Measurements from ENCODE around the gene DHX9. TPM values are rescaled to one million over a fixed set of nuclear protein-coding genes. Genes with fewer than 3 reads are reported as not detected.
A peak's percentile ranks its signal among the peaks of the same experiment; 100 is the strongest.

Gene DHX9
- total RNA-seq, 4 donors from 2014 or later = 37.7 to 58.8 (median 48.4) TPM

DNA sequence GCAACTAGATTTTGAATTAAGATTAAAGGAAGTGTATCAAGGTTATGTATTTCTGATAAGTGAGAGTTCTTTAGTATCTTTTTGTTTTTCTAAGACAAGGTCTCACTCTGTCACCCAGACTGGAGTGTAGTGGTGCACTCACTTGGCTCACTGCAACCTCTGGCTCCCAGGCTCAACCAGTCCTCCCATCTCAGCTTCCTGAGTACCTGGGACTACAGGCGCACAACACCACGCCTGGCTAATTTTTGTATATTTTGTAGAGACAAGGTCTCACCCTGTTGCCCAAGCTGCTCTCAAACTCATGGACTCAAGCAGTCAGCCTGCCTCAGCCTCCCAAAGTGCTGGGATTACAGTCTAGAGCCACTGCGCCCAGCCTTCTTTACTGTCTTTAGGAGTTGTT lies 33.7 kb downstream of the DHX9 start:
- H3K9me3 ChIP-seq = no peaks in the 10 kb centered on the region
- no peaks in the 10 kb centered on the region for H3K27me3 ChIP-seq
- no peaks in the 10 kb centered on the region for H3K4me1 ChIP-seq
- ATAC-seq = no peak
- peaks cover 3 to 100% of the 10 kb centered on the region in 2 donors for H3K36me3 ChIP-seq
- intact Hi-C loops (cut with DNase I; ENCODE audit: low total_unique reads) (no loop called here), in situ Hi-C loops (cut with MboI; ENCODE audit: low sequenced_read_pairs in 4 of 4) (loop anchor here in 1 of 4 donors (25.0 kb wide), 1 partner anchor 664 kb away; no protein-coding TSS in a partner anchor)
- no peak overlapping the region for H3K27ac ChIP-seq
- DNase-seq = no peak
- TF ChIP-seq CTCF (IDR thresholded peaks at IDR 0.05 in 4 of 5, conservative IDR thresholded peaks at IDR 0.05 in 1 of 5) = no peak
- no peak for TF ChIP-seq POLR2A (IDR thresholded peaks at IDR 0.05)
- no peak overlapping the region for H3K4me3 ChIP-seq

DNA sequence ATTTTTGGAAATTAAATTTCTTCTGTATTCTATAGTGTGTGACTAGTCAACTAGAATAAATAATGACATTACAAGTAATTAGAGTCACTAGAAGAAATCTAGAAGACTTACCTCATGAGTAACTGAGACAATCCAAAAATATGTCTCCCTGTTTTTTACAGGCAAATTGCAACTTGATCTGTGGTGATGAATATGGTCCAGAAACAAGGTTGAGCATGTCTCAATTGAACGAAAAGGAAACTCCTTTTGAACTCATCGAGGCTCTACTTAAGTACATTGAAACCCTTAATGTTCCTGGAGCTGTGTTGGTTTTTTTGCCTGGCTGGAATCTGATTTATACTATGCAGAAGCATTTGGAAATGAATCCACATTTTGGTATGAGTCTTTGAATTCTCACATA lies 36.7 kb downstream of the DHX9 start:
- intact Hi-C loops (cut with DNase I; ENCODE audit: low total_unique reads) (no loop called here), in situ Hi-C loops (cut with MboI; ENCODE audit: low sequenced_read_pairs in 4 of 4) (no loop called here)
- no peaks in the 10 kb centered on the region for H3K27me3 ChIP-seq
- TF ChIP-seq POLR2A (IDR thresholded peaks at IDR 0.05) (no peak), CTCF (IDR thresholded peaks at IDR 0.05 in 4 of 5, conservative IDR thresholded peaks at IDR 0.05 in 1 of 5) (no peak)
- H3K9me3 ChIP-seq = no peaks in the 10 kb centered on the region
- peaks cover 6 to 100% of the 10 kb centered on the region in 2 donors for H3K36me3 ChIP-seq
- no peaks in the 10 kb centered on the region for H3K4me1 ChIP-seq
- ATAC-seq (no peak), DNase-seq (no peak)
- peak overlapping the region in 2 of 4 donors; percentile 0 to 21 for H3K27ac ChIP-seq
- H3K4me3 ChIP-seq = no peak overlapping the region

DNA sequence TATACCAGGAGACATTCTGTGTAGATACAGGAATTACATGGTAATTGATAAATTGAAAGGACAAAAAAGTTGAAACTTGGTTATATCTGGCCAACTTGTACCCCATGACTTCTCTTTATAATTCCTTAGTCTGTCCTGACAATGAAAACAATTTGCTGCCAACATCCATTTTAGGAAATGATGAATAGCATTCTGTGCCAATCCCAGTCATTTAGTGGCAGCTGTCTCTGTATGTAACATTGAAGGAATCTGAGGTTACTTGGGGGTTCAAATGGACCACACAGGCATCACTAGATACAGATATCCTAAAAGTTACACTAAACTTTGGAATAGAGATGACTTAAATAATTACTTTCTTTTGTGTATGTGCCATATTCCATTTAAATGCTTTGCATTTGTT lies 38.2 kb downstream of the DHX9 start:
- peaks cover 6 to 100% of the 10 kb centered on the region in 2 donors for H3K36me3 ChIP-seq
- DNase-seq = no peak
- in situ Hi-C loops (cut with MboI; ENCODE audit: low sequenced_read_pairs in 4 of 4) (no loop called here), intact Hi-C loops (cut with DNase I; ENCODE audit: low total_unique reads) (no loop called here)
- no peaks in the 10 kb centered on the region for H3K27me3 ChIP-seq
- H3K4me1 ChIP-seq = no peaks in the 10 kb centered on the region
- ATAC-seq = no peak
- no peak overlapping the region for H3K27ac ChIP-seq
- TF ChIP-seq CTCF (IDR thresholded peaks at IDR 0.05 in 4 of 5, conservative IDR thresholded peaks at IDR 0.05 in 1 of 5) = no peak
- no peak for TF ChIP-seq POLR2A (IDR thresholded peaks at IDR 0.05)
- no peak overlapping the region for H3K4me3 ChIP-seq
- H3K9me3 ChIP-seq = no peaks in the 10 kb centered on the region

GRCh38 chr1:182877842-182878241 lies 38.7 kb downstream of the DHX9 start:
- Histone ChIP-seq H3K4me1 (no peaks in the 10 kb centered on the region), H3K27me3 (no peaks in the 10 kb centered on the region), H3K36me3 (peaks cover 6 to 100% of the 10 kb centered on the region in 2 donors), H3K4me3 (no peak overlapping the region), H3K9me3 (no peaks in the 10 kb centered on the region), H3K27ac (no peak overlapping the region)
- ATAC-seq (no peak), DNase-seq (no peak)
- intact Hi-C loops (cut with DNase I; ENCODE audit: low total_unique reads) (no loop called here), in situ Hi-C loops (cut with MboI; ENCODE audit: low sequenced_read_pairs in 4 of 4) (no loop called here)
- no peak for TF ChIP-seq POLR2A (IDR thresholded peaks at IDR 0.05)
- no peak for TF ChIP-seq CTCF (IDR thresholded peaks at IDR 0.05 in 4 of 5, conservative IDR thresholded peaks at IDR 0.05 in 1 of 5)

DNA sequence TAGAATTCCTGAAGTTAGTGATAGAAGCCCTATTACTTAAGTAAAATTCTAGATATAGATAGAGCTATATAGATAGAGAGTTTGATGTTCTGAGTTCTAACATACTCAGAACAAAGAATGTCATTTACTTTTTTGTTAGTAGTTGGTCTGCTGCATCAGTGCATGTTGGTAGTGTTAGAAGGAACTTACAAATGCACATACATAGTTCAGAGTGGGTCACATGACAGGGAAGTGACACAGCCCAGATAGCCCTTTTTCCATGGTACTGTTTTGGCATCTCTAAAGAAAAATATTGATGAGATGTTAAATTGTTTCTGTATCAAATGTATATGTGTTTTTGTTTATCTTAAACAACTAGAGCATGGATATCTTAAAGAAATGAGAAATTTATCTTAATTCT lies 45.7 kb downstream of the DHX9 start:
- in situ Hi-C loops (cut with MboI; ENCODE audit: low sequenced_read_pairs in 4 of 4) (loop anchor here in 1 of 4 donors (10.0 kb wide), 1 partner anchor 60 kb away; no protein-coding TSS in a partner anchor), intact Hi-C loops (cut with DNase I; ENCODE audit: low total_unique reads) (no loop called here)
- no peak for DNase-seq
- TF ChIP-seq POLR2A (IDR thresholded peaks at IDR 0.05) (no peak), CTCF (IDR thresholded peaks at IDR 0.05 in 4 of 5, conservative IDR thresholded peaks at IDR 0.05 in 1 of 5) (no peak)
- no peak for ATAC-seq
- Histone ChIP-seq H3K4me3 (no peak overlapping the region), H3K27me3 (no peaks in the 10 kb centered on the region), H3K4me1 (no peaks in the 10 kb centered on the region), H3K36me3 (peaks cover 7 to 91% of the 10 kb centered on the region in 2 donors), H3K27ac (no peak overlapping the region), H3K9me3 (no peaks in the 10 kb centered on the region)

All from gastrocnemius medialis (tissue), 4 donors.